Measurements from ENCODE around the gene PLEKHG3.

The PLEKHG3 gene

GRCh38 chr14:64760146-64760755 is 56.0 kb downstream of the PLEKHG3 start:
- TF ChIP-seq CTCF (IDR thresholded peaks at IDR 0.05; ENCODE audit: extremely low read depth, missing control alignments), result peak; percentile 68

GRCh38 chr14:64760916-64761315 is 56.7 kb downstream of the PLEKHG3 start:
- no peak for DNase-seq (ENCODE audit: low spot score)
- TF ChIP-seq CTCF (IDR thresholded peaks at IDR 0.05; ENCODE audit: extremely low read depth, missing control alignments), result no peak

More at GRCh38 chr14:64760146-64760755, 56.0 kb downstream of the PLEKHG3 start:
- peak; percentile 80 for DNase-seq (ENCODE audit: low spot score)

- TF ChIP-seq CTCF (IDR thresholded peaks at IDR 0.05; ENCODE audit: extremely low read depth, missing control alignments), result no peak
- DNase-seq (ENCODE audit: low spot score), result no peak
Measured at GRCh38 chr14:64761441-64762043, 57.3 kb downstream of the PLEKHG3 start.

- no peak for DNase-seq (ENCODE audit: low spot score)
- no peak for TF ChIP-seq CTCF (IDR thresholded peaks at IDR 0.05; ENCODE audit: extremely low read depth, missing control alignments)
Measured at GRCh38 chr14:64762044-64763034, 58.1 kb downstream of the PLEKHG3 start.

GRCh38 chr14:64763085-64763782 is 59.0 kb downstream of the PLEKHG3 start:
- no peak for TF ChIP-seq CTCF (IDR thresholded peaks at IDR 0.05; ENCODE audit: extremely low read depth, missing control alignments)
- no peak for DNase-seq (ENCODE audit: low spot score)

GRCh38 chr14:64763801-64764621 is 59.8 kb downstream of the PLEKHG3 start:
- TF ChIP-seq CTCF (IDR thresholded peaks at IDR 0.05; ENCODE audit: extremely low read depth, missing control alignments), result no peak
- no peak for DNase-seq (ENCODE audit: low spot score)
